HUDEP-2 (cell line): Measurements from ENCODE around the gene LIMCH1.
"Not testable (repeated sequence)": the region's sequence is repeated elsewhere in the genome, so short reads cannot be mapped to it uniquely, and the experiment has no call there.

Source experiments
- DNase-seq, 76 experiments: peaks; one replicate each; lab custom pipeline; 2025; ENCODE audit not compliant: unreplicated experiment in 76 of 76; lab: John Stamatoyannopoulos, UW

LIMCH1 gene

GRCh38 chr4:41715155-41715554, 177.2 kb downstream of the LIMCH1 start:
- DNase-seq: no peak

- no peak for DNase-seq
These were observed 180.9 kb downstream of the LIMCH1 start for GRCh38 chr4:41718907-41719306.

- no peak for DNase-seq
These were observed 181.5 kb downstream of the LIMCH1 start for GRCh38 chr4:41719417-41719816.

- DNase-seq: no peak
These were observed 184.2 kb downstream of the LIMCH1 start for GRCh38 chr4:41722181-41722580.

GRCh38 chr4:41723286-41723685, 185.3 kb downstream of the LIMCH1 start:
- no peak for DNase-seq

GRCh38 chr4:41725254-41725653, 187.3 kb downstream of the LIMCH1 start:
- no peak for DNase-seq

- no peak for DNase-seq
These were observed 190.1 kb downstream of the LIMCH1 start for GRCh38 chr4:41727861-41728572.

GRCh38 chr4:41728573-41728913, 190.6 kb downstream of the LIMCH1 start:
- no peak for DNase-seq

GRCh38 chr4:41731569-41732126, 193.7 kb downstream of the LIMCH1 start:
- no peak for DNase-seq

GRCh38 chr4:41734371-41734770, 196.4 kb downstream of the LIMCH1 start:
- DNase-seq: no peak

- not testable (repeated sequence) for DNase-seq
These were observed 199.5 kb downstream of the LIMCH1 start for GRCh38 chr4:41737491-41737890.

GRCh38 chr4:41741354-41741753, 203.4 kb downstream of the LIMCH1 start:
- no peak for DNase-seq

GRCh38 chr4:41744572-41745291, 206.8 kb downstream of the LIMCH1 start:
- DNase-seq: no peak

GRCh38 chr4:41745292-41746024, 207.5 kb downstream of the LIMCH1 start:
- DNase-seq: no peak

- no peak for DNase-seq
These were observed 208.1 kb downstream of the LIMCH1 start for GRCh38 chr4:41746025-41746439.

- no peak for DNase-seq
These were observed 208.7 kb downstream of the LIMCH1 start for GRCh38 chr4:41746440-41747229.

- DNase-seq: no peak
These were observed 209.5 kb downstream of the LIMCH1 start for GRCh38 chr4:41747230-41748055.

GRCh38 chr4:41748074-41748570, 210.2 kb downstream of the LIMCH1 start:
- no peak for DNase-seq
